Stimulated activated CD8-positive, alpha-beta memory T cell treated with anti-CD3 and anti-CD28 coated beads, Interleukin-2, amount 100 ng/mL, for 1 hour (primary cell): Measurements from ENCODE around the gene OR8B4.
"Not testable (repeated sequence)": the region's sequence is repeated elsewhere in the genome, so short reads cannot be mapped to it uniquely, and the experiment has no call there.

ENCODE experiments used
- DNase-seq, 2 donors: peaks; one replicate each; pipeline ENCODE4 v3.0.0-alpha.2; 2020; ENCODE audit warnings: low read depth in 2 of 2

The OR8B4 gene

GRCh38 chr11:124409906-124410305 is 14.8 kb downstream of the OR8B4 start:
- DNase-seq, result no peak

DNA sequence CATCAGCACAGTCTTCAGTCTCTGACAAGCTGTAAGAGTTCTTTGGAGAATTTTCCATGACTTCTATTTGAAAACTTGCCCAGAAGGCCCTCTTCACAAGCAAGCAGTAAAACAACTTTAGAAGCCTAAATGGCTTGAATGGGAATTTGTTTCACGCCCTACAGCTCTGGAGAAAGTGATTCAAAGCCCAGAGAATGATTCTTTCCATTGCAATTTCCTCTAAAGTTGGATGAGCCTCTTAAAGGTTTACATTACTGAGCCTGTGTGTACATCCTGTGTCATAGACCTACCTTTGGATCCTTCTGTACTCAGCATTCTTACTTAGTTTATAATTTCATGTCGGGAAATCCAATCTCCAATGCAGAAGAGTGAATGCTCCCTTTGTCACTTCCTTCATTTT is 19.1 kb downstream of the OR8B4 start:
- DNase-seq, result no peak

DNA sequence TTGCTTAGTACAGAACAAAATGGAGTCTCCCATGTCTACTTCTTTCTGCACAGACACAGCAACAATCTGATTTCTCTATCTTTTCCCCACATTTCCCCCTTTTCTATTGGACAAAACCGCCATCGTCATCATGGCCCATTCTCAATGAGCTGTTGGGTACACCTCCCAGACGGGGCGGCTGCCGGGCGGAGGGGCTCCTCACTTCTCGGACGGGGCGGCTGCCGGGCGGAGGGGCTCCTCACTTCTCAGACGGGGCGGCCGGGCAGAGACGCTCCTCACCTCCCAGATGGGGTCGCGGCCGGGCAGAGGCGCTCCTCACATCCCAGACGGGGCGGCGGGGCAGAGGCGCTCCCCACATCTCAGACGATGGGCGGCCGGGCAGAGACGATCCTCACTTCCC is 21.5 kb downstream of the OR8B4 start:
- DNase-seq, result not testable (repeated sequence)

DNA sequence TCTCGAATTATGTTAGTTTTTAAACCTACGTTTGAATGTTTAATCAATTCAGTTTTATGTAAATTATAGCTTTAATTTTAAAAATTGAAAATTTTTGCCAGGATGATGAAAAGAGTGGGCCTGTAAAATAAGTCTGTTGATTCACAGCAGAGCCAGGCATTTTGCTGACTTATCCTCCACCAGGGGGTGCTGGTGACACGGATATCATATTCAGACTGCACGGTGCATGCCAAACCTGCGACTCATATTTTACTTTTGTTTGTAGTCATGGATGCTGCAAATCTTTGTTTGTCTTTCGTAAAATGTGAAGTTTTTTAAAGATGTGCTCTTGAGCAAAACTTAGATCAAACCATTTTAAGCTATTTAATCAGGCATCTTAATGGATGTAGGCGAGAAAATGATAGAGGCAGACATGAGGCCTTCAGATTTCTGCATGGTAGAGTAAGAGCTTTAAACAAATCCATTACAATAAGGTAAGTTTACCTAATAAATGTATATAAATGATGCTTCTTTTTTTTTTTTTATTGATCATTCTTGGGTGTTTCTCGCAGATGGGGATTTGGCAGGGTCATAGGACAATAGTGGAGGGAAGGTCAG is 22.2 kb downstream of the OR8B4 start:
- no peak for DNase-seq

DNA sequence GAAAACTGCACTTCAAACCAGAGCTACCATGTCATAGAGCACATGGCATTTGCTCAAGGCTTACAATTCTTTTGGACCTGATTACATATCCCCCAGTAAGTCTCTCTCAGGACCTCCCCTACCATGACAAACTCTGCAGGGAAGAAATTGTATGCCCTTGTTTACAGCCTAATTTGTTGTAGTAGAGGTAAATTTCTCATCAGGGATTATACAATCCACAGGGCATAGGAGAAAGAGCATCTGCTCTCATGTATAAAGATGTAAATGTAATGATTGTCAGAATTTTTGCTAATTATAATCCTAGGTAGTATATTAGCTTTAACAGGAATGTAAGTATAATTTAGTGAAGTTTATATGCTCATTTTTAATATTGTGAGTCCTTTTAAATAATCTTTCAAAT is 25.7 kb downstream of the OR8B4 start, which contains the start of gene OR8B3:
Gene OR8B3 (minus strand): TSS at position 101 of the 400 bp plus-strand sequence. CDS start 1,673 bp downstream, outside the sequence.
- DNase-seq, result no peak

- DNase-seq, result not testable (repeated sequence)
Measured at GRCh38 chr11:124396847-124397246, 27.8 kb downstream of the OR8B4 start.

DNA sequence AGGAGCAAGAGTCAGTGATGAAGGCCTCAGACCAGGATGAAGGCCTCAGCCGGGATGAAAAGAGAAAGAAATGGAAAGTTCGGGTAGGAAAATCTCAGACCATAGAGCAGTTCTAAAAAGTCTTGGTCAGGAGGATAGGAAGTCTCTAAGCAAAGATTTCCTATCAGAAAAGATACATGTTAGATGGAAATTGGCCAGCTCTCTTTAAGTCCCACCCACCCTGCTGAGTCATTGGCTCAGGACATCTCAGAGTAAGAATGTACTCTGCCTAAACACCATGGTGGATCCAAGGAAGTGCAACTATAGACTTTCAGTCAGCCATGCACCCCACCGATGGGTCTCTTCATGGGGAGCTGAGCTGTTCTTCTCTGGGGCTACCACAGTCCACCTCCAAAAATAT is 30.3 kb downstream of the OR8B4 start:
- no peak for DNase-seq

DNA sequence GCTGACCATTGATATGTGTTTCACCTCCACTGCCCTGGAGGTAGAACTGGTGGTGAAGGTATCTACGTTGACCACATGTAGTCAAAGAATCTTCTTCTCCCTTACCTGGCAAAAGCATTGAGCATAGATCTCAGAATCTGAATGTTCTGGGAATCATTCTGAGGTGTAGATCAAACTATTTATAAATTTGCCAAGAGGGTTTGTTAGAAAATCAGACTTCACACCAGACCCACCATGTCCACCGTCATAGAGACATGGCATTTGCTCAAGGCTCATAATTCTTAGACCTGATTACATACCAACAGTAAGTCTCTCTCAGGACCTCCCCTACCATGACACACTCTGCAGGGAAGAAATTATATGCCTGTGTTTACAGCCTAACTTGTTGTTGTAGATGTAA is 40.3 kb downstream of the OR8B4 start, which contains the start of gene OR8B2:
Gene OR8B2 (minus strand): TSS at position 101 of the 400 bp plus-strand sequence. CDS start 1,156 bp downstream, outside the sequence.
- no peak for DNase-seq

GRCh38 chr11:124382857-124383256 is 41.8 kb downstream of the OR8B4 start:
- DNase-seq, result not testable (repeated sequence)

GRCh38 chr11:124380585-124380984 is 44.1 kb downstream of the OR8B4 start:
- no peak for DNase-seq

DNA sequence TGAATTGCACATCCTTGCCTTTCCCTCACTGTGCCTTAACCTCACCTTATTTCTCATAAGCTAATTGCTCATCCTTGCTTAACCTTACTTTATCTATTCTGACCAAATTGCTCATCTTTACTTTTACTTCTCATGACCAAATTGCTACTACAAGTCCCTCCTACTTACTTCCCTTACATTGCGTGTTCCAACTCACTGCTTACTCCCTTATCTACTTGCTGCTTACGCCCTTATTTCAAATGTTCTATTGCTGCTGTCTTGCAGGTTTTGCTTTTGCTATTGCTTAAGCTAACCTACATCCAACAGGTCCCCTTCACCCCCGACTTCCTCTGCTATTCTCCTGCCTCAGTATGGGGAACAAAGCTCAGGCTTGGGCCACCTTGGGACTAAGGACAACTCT is 48.4 kb downstream of the OR8B4 start:
- no peak for DNase-seq
